ENCODE measurements around the gene MPDZ.

The MPDZ gene

DNA sequence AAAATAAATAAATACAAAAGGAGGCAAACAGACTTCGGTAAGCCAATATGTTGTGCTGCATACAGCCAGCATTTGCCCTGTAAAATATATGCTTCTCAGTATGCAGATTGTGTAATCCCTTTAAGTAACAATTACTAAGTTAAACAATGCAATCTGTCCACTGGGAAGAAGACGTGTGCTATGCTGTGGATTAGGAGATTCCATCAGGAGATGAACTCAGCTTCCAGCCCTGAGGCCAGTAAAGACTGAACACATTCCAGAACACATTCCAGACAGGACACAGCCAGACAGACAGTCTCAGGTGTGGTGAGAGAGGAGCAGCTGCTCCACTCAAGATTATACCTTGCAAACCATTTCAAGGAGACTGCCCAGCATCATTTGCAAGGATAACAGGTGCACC, 97.8 kb downstream of the MPDZ start:
- no peaks in the 10 kb centered on the region for H3F3A ChIP-seq (ENCODE audit: insufficient read depth, low read length)
- no peaks in the 10 kb centered on the region for H4K20me1 ChIP-seq (ENCODE audit: insufficient read depth, low read length)
- TF ChIP-seq EZH2 (IDR thresholded peaks at IDR 0.05; ENCODE audit: borderline replicate concordance, low read length) (no peak), CTCF (IDR thresholded peaks at IDR 0.05; ENCODE audit: low read length) (no peak)
- H3K27me3 ChIP-seq (ENCODE audit: insufficient read depth, low read length) = no peaks in the 10 kb centered on the region
- no peak overlapping the region for H3K4me2 ChIP-seq (ENCODE audit: low read length)
- H3K9me2 ChIP-seq (ENCODE audit: low read depth, low read length) = no peaks in the 10 kb centered on the region
- no peaks in the 10 kb centered on the region for H3K9me3 ChIP-seq (ENCODE audit: low read length)
- no peaks in the 10 kb centered on the region for H3K36me3 ChIP-seq (ENCODE audit: insufficient read depth, low read length)
- H3K27ac ChIP-seq (ENCODE audit: low read depth, low read length, poor library complexity, severe bottlenecking) = no peak overlapping the region
- H3K4me3 ChIP-seq (ENCODE audit: low read depth, low read length, poor library complexity, severe bottlenecking) = no peak overlapping the region
- no peaks in the 10 kb centered on the region for H3K4me1 ChIP-seq (ENCODE audit: insufficient read depth, low read length, severe bottlenecking)
- no peaks in the 10 kb centered on the region for H3K79me2 ChIP-seq (ENCODE audit: insufficient read depth, low read length)
- no peak overlapping the region for H2AFZ ChIP-seq (ENCODE audit: low read length)
- no peak overlapping the region for H3K9ac ChIP-seq (ENCODE audit: low read length)

- no peaks in the 10 kb centered on the region for H3K36me3 ChIP-seq (ENCODE audit: insufficient read depth, low read length)
- no peak overlapping the region for H2AFZ ChIP-seq (ENCODE audit: low read length)
- H3K27ac ChIP-seq (ENCODE audit: low read depth, low read length, poor library complexity, severe bottlenecking) = no peak overlapping the region
- no peaks in the 10 kb centered on the region for H3K79me2 ChIP-seq (ENCODE audit: insufficient read depth, low read length)
- H3K27me3 ChIP-seq (ENCODE audit: insufficient read depth, low read length) = no peaks in the 10 kb centered on the region
- H3F3A ChIP-seq (ENCODE audit: insufficient read depth, low read length) = no peaks in the 10 kb centered on the region
- H3K9me3 ChIP-seq (ENCODE audit: low read length) = no peaks in the 10 kb centered on the region
- no peaks in the 10 kb centered on the region for H3K4me1 ChIP-seq (ENCODE audit: insufficient read depth, low read length, severe bottlenecking)
- TF ChIP-seq CTCF (IDR thresholded peaks at IDR 0.05; ENCODE audit: low read length) = no peak
- no peak for TF ChIP-seq EZH2 (IDR thresholded peaks at IDR 0.05; ENCODE audit: borderline replicate concordance, low read length)
- no peak overlapping the region for H3K4me3 ChIP-seq (ENCODE audit: low read depth, low read length, poor library complexity, severe bottlenecking)
- no peak overlapping the region for H3K9ac ChIP-seq (ENCODE audit: low read length)
- H3K9me2 ChIP-seq (ENCODE audit: low read depth, low read length) = no peaks in the 10 kb centered on the region
- no peaks in the 10 kb centered on the region for H4K20me1 ChIP-seq (ENCODE audit: insufficient read depth, low read length)
- no peak overlapping the region for H3K4me2 ChIP-seq (ENCODE audit: low read length)
Measured at GRCh38 chr9:13179257-13179656, 100.2 kb downstream of the MPDZ start.

DNA sequence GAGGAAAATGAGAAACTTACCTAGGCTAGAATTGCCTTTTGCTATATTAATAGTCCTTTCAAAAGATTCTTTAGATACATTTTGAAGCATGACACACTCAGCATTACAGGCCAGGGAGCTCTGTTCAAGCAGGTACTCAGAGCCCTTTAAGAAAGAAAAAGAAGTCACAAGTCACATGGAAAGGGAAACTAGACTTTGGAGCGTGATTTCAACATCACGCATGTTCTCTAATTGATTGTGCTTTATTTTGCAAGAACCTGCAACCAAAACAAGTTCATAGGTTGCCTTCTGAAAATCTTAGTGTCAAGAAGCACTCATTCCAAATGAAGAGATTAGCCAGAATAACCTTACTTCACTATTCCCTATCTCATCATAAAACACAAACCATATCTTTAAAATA, 103.8 kb downstream of the MPDZ start:
- Histone ChIP-seq H2AFZ (ENCODE audit: low read length) (no peak overlapping the region), H3K4me3 (ENCODE audit: low read depth, low read length, poor library complexity, severe bottlenecking) (no peak overlapping the region), H3K4me1 (ENCODE audit: insufficient read depth, low read length, severe bottlenecking) (no peaks in the 10 kb centered on the region), H3K79me2 (ENCODE audit: insufficient read depth, low read length) (no peaks in the 10 kb centered on the region), H3K9me3 (ENCODE audit: low read length) (no peaks in the 10 kb centered on the region), H3K9me2 (ENCODE audit: low read depth, low read length) (no peaks in the 10 kb centered on the region), H3K27me3 (ENCODE audit: insufficient read depth, low read length) (no peaks in the 10 kb centered on the region), H3K9ac (ENCODE audit: low read length) (no peak overlapping the region), H3F3A (ENCODE audit: insufficient read depth, low read length) (no peaks in the 10 kb centered on the region), H3K27ac (ENCODE audit: low read depth, low read length, poor library complexity, severe bottlenecking) (no peak overlapping the region), H3K36me3 (ENCODE audit: insufficient read depth, low read length) (no peaks in the 10 kb centered on the region), H4K20me1 (ENCODE audit: insufficient read depth, low read length) (no peaks in the 10 kb centered on the region), H3K4me2 (ENCODE audit: low read length) (no peak overlapping the region)
- TF ChIP-seq EZH2 (IDR thresholded peaks at IDR 0.05; ENCODE audit: borderline replicate concordance, low read length) (no peak), CTCF (IDR thresholded peaks at IDR 0.05; ENCODE audit: low read length) (no peak)

Measured in OCI-LY1 (cell line).